DOHH2 (cell line): Measurements from ENCODE around the gene ERN1.

Experiments
- EZH2phosphoT487 ChIP-seq: fragments of 200-600 bp; sonication (generic); IDR thresholded peaks from 2 replicates; pipeline ENCODE4 v1.6.1; 2017; ENCODE audit warnings: borderline replicate concordance, mild to moderate bottlenecking, antibody characterized with exemption, low read length, moderate library complexity, mixed read lengths
- TF ChIP-seq, protein P1 (sequence below): fragments of 200-600 bp; sonication (generic); IDR thresholded peaks from one replicate; pipeline ENCODE4 v1.5.1; 2014; ENCODE audit warnings: antibody characterized with exemption, mild to moderate bottlenecking, low read depth, low read length; ENCODE audit not compliant: poor library complexity, severe bottlenecking

DNA sequence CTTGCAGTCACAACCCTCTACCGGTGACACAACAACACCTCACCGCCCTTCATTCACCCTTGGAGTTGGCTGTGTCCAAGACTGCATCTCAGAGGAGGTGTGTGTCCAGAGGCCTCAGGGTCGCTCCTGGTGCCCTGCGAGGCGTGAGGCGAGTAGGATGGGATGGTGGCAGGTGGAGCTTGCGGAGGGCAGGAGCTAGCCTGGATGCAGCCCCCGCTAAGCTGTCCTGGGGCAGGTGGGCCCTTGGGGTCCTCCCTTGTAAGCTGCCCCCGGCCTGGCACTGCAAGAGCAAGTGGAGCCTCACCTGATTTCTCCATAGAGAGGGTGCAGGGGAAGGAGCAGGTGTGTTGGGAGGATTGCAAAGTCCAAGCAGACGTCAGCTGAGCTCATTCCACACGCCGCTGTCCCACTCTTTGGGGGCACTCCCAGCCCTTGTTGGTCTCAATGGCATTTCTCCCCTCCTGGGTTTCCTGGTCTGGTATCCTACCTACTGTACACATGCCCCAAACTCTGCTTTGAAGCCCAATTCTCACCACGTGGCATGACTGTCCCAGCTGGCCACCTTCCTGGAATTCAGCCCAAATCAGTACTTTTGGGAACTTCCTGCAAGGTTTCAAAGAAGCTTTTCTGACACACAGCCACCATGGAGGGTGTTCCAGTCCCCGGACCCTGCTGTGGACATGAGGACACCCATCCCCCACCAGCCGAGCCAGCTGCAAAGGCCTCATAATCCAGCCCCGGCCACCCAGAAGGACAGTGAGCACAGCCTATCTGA, 91.4 kb downstream of the ERN1 start:
- TF ChIP-seq, protein P1, sequence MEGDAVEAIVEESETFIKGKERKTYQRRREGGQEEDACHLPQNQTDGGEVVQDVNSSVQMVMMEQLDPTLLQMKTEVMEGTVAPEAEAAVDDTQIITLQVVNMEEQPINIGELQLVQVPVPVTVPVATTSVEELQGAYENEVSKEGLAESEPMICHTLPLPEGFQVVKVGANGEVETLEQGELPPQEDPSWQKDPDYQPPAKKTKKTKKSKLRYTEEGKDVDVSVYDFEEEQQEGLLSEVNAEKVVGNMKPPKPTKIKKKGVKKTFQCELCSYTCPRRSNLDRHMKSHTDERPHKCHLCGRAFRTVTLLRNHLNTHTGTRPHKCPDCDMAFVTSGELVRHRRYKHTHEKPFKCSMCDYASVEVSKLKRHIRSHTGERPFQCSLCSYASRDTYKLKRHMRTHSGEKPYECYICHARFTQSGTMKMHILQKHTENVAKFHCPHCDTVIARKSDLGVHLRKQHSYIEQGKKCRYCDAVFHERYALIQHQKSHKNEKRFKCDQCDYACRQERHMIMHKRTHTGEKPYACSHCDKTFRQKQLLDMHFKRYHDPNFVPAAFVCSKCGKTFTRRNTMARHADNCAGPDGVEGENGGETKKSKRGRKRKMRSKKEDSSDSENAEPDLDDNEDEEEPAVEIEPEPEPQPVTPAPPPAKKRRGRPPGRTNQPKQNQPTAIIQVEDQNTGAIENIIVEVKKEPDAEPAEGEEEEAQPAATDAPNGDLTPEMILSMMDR = no peak
- TF ChIP-seq EZH2phosphoT487 = no peak
